Activated T-helper 1 cell treated with anti-CD3 and anti-CD28 coated beads, Interleukin-2, amount 50 U/mL, for 16 hours (primary cell): ENCODE results near the gene REXO1.

Experiments used
- DNase-seq, 2 donors: peaks; one replicate each; pipeline ENCODE4 v3.0.0-alpha.2; 2020; ENCODE audit warnings: low read depth in 1 of 2, low spot score in 1 of 2

Gene REXO1

DNA sequence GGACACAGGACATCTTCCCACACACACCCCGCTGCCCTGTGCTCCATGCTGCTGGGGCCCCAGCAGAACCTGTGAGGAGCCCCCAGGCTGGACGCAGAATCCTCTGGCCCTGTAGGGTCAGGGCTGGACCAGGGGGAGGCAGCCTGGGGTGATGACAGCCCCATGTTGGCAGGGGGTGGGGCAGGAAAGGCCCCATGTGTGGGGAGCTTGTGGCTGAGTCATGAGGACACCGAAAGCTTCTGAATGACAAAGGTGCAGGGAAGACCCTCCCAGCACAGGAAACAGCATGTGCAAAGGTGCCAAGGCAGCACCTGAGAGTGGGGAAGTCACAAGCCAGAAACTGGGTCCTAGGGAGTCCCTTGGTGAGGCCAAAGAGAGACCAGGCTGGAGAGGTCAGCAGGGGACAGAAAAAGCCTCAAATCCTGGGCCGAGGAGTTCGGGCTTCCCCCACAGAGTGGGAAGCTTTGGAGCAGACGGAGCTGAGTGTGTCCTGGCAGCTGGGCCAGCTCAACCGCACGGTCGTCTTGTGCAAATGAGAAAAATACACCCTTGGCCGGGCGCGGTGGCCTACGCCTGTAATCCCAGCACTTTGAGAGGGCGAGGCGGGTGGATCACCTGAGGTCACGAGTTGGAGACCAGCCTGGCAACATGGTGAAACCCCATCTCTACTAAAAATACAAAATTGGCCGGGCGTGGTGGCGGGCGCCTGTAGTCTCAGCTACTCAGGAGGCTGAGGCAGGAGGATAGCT lies 53.7 kb downstream of the REXO1 start:
- DNase-seq = no peak

DNA sequence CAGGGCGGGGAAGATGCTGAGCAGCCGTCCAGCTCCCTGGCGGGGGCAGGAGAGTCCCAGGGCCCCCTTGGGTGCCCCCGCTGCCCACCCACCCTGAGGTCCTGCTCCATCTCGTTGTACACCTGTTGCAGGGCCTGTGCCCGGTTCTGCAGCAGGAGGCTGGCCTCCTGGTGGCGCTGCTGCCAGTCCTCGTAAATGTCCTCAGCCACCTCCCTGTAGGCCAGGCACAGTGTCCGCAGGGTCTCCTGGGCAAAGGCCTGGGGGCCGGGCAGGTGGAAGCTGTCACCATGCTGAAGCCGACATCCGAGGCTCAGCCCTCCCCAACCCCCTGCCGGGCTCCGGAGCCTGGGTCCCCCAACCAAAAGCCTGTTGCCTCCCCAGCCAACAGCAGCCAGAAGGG lies 56.4 kb downstream of the REXO1 start:
- DNase-seq = no peak

DNA sequence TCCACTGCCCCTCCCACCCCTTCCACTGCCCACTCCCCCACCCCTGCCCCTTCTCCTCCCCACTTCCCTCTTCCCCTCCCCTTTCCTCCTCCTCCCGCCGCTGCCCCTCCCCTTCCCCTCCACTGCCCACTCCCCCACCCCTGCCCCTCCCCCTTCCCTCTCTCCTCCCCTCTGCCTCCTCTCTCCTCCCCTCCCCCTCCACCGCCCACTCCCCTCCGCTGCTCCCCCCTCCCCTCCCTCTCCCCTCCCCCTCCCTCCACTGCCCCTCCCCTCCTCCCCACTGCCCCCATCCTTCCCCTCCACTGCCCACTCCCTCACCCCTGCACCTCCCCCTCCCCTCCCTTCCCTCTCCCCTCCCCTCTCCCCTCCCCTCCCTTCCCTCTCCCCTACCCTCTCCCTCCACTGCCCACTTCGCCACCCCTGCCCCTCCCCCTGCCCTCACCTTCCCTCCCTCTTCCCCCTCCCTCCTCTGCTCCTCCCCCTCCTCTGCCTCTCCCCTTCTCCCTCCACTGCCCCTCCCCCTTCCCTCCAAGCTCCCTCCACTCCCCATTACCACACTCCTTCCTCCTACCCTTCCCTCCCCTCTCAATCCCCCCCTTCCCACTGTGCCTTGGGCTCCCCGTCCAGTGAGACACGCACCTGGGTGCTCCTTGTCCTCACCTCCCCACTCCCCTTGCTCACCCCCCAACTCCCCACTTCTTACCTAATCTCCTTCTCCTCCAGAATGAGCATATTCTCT lies 58.1 kb downstream of the REXO1 start:
- no peak for DNase-seq

DNA sequence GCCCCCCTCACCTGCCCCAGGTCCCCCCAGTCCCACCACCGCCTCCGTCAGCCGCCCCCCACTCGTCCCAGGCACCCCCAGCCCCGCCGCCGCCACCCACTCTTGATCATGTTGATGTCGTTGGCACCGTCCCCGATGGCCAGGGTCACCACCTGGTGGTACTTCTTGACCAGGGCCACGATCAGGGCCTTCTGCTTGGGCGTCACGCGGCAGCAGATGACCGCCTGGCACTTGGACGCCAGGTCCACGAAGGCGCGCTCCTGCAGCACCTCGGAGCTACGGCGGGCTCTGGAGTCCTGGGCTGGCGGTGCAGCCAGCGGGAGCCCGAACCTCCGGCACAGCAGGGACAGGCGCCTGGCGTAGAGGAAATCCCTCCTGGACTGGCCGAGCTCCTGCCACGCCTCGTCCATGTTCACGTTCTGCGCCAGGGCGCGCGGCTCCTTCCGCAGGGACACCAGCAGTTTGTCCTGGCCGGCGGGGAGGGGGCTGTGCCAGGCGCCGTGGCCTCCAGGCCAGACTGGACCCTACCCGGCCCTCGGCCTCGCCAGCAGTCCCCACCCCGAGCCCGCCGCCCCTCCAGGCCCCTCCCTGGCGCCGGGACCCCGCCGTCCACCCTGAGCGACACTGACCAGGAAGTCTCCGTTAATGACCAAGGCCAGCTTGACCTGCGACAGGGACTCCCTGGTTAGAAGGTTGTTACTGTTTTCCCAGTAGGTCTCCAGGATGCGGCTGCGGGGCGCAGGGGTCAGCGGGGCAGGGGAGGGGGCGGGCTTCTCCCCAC lies 58.8 kb downstream of the REXO1 start:
- no peak for DNase-seq

DNA sequence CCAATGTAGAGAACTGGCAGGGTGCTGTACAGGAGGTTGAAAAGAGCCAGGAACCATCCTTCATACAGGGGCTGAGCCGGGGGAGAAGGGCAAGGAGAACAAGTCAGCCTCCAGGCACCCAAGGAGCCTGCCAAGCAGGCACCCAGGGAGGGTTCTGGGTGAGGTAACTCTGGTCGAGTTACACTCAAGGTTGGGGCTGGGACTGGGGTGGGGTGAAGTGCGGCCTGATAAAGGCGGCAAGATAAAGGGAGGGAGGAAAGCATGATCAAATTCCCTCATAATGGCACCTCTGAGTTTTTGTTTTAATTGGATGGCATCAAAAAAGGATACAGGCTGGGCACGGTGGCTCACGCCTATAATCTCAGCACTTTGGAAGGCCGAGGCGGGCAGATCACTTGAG lies 61.2 kb downstream of the REXO1 start:
- DNase-seq = no peak

DNA sequence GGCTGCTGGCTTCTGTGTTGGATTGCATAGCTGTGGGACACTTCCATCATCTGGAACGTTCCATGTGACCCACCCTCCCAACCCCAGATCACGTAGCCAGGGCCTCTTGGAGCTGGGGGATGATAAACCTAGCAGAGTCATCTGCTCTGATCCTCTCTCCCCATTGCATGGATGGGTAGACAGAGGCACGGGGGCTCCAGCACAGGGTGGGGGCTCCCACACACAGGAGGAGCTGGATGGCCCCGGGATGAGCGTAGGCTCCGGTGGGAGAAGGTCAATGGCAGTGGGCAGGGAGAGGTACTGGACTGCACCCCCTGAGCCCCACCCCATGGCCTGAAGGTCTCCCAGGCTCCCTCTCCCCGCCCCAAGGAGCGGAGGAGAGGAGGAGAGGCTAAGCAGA lies 61.6 kb downstream of the REXO1 start:
- no peak for DNase-seq

DNA sequence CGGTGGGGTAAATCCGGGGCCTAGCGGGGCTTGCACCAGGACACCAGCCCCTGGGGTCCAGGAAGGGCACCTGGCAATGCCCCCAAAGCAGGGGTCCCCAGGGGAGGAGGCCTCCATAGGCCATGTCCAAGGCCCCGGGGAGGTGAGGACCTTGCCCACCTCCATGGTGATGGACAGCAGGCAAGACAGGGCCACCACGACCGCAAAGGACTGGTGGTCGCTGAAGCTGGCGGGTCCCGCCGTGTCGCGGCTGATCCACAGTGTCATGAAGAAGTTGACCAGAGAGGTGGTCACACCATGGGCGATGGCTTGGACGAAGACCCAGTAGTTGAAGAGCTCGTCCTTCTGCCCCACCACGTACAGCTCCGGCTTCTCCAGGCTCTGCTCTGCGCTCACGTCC lies 63.0 kb downstream of the REXO1 start:
- no peak for DNase-seq

DNA sequence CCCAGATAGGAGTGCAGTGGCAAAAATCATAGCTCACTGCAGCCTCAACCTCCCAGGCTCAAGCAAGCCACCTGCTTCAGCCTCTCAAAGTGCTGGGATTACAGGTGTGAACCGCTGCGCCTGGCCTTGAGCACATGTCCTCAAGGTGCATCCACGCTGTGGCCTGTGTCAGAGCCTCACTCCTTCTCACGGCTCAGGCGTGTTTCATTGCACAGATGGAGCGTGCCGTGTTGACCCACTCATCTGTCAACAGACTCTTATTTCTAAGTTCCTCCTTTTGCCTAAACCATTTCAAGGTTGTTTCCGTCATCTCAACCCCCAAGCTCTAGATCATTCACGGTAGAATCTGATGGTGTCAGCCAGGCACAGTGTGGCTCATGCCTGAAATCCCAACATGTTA lies 64.4 kb downstream of the REXO1 start:
- DNase-seq = no peak

DNA sequence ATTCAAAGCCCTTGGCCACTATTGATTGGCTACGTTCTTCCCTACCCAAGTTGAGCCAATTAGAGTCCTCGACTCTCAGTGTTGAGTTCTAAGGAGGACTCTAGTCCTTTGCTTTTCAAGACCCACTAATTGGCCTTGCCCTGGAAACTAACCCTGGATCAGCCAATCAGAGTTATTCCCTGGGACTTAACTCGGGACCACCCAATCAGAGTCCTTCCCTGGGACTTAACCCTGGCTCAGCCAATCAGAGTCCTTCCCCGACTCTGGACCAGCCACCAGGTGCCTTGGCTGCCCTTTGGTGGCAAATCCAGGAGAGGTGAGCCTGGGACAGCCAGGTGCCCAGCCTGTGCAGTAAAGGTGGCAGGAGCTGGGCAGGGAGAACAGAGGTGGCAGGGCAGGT lies 64.9 kb downstream of the REXO1 start:
- DNase-seq = no peak

DNA sequence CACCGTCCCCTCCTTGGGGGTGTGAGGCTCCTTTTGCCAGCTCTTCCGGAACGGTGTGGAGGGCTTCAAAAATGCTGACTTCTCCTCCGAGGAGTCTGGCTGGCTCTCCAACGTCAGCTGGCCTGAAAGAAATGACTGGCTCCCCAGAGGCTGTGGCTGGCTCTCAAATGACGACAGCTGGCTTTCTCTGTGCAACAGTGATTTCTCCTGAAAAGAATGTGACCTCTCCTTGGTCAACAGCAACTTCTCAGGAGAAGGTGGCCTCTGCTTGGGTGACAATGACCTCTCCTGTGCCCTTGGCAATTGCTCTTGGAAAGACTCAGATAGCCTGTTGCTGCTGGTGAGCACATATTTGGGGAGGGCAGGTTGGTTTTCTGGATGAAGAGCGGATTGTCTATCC lies 65.8 kb downstream of the REXO1 start:
- DNase-seq = no peak

DNA sequence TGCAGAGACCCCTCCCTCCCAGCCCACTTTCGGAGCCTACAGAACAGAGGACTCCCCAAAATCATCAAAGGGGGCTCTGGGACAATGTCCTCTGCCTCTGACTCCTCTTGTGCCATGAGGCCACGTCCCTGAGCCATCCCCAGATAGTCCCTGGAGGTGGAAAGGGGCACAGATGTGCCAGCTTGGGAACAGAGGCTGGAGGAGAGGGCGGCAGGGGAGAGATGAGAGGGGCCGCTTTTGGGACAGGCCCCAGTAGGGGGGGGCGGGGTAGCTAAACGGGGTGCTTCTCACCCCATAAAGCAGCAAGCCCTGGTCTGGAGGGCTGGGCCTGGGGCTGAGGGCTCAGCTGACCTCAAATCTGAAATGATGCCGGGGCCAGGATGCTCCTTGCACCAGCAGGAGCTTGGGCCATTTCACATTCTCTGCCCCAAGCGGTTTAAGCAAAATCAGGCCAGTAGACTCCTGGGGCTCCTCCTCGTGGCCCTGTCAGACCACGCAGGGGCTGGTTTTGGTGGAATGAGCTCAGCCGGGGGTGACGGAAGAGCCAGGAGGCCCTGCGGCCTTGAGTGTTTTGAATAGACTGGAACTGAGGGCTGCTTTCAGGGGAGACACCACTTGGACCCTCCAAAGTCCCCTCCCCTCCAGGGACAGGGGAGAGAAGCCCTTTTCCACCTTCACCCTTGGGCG lies 67.9 kb downstream of the REXO1 start:
- no peak for DNase-seq

DNA sequence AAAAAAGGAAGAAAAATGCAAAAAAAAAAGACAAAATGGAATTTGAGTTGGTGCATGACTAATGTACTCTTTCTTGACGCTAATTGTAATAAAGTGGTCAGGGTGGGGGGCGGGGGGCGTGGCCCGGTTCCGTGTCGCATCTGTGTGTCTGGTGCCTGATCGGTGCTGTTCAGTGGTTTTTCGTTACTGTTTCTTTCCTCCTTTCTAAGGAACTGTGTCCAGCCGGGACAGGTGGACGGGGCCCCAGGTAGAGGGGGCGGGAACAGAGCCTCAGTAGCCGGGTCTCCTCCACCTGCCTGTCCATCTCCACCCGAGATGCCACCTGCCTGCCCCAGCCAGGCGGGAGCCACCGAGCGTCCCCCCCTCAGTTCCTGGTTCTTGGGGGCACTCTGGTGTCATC lies 68.7 kb downstream of the REXO1 start:
- no peak for DNase-seq

DNA sequence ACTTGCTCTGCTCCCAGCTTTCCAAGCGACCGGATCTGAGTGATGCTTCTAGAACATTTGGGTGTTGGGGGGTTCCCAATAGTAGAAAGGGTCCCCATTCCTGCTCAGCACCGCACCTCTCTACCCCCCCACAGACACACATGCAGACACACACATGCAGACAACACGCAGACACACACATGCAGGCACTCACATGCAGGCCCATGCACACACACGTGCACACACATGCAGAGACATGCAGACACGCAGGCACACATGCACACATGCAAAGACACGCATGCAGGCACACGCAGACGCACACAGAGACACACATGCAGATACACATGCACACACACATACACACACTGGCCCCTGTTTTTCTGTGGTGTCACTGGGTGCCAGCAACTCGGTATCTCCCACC lies 71.1 kb downstream of the REXO1 start:
- DNase-seq = no peak

DNA sequence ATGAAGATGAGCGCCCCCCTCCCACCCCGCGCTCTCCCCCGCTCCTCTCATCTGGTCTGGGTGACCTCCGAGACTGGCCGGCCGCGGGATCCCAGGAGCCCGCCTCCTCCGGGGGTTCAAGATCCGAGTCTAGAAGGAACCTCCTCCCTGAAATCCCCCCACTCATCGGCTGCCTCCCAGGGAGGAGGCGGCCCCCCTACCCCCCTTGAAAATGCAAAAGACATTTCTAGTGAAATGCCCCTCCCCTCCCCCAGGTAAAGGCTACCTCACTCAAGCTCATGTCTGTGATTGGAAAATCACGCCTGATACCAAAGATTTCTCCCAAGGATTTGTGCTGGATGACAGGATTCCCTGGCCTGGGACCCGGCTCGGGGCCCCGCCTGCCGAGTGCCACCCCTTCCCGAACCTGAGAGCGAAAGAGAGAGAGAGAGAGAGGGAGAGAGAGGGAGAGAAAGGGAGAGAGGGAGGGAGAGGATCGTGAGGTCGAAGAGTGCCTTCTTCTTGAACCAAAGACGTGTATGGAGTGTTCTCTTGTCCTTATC lies 71.6 kb downstream of the REXO1 start:
- DNase-seq = no peak

DNA sequence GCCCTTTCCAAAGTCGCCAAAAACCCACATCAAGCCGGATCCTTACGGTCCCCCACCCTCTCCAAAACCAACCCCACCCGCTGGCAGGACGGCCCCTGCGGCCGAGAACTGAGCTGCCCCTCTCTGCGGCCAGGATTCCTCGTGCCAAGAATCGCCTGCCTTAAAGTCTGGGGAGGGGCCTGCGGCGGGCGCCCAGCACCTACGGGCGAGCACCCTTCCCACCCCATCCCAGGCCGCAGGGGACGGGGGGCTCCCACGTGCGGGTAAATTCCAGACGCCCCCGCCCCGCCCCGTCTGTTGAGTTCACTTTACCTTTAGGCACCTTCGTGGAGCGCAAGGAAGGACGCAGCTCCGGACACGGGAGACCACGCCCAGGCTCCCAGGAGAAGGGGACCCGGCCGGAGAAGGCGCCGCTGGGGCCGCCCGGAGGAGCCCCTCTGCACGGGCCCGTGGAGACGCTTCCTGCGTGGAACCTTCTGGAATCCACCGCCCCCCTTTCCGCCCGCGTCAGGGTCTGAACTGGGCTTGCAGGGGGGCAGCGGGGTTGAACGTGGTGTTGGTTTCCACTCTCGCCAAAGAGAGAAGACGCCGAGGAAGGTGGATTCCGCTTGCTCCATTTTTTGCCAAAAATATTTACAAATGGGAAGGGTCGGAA lies 72.2 kb downstream of the REXO1 start:
- DNase-seq = no peak

DNA sequence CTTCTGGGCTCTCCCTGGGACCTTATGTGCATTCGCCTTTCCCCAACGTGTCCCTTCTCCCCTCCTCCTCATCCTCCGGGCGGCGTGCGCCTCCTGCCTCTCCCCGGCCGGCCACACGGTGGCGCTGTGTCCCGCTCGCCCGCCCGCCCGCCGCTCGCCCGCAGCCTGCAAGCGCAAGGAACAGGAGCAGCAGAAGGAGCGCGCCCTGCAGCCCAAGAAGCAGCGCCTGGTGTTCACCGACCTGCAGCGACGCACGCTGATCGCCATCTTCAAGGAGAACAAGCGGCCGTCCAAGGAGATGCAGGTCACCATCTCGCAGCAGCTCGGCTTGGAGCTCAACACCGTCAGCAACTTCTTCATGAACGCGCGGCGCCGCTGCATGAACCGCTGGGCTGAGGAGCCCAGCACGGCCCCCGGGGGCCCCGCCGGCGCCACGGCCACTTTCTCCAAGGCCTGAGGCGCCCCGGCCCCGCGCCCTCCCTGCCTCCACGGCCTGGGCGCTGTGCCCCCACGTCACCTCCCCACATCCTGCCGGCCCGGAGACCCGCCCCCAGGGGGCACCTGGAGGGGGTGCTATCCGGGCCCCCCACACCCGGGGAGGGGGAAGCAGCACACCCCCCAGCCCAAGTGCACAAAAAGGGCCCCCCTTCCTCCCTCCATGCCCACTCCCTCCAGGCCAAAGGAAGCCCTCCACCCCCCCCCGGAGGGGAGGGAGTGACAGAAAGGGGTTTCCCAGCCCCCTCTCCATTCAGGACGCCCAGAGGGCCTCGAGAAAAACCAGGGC lies 73.1 kb downstream of the REXO1 start:
- DNase-seq = no peak

DNA sequence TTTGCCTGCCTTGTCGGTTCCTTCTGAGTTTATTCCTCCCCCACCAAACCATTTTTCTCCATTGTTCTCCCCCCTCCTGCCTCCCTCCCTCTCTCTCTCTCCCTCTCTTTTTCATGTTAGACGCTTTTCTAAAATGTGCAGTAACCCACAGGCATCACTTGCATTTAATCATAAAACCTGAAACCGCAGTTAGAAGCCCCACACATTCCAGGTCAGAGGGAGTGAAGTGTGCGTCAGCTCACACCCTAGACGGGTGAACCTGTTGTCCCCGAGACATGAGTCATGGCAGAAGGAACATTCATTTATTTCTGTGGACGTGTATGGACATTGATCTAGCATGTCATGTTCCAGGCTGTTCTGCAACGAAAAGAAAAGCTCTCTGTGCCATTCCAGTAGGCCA lies 75.1 kb downstream of the REXO1 start:
- no peak for DNase-seq

DNA sequence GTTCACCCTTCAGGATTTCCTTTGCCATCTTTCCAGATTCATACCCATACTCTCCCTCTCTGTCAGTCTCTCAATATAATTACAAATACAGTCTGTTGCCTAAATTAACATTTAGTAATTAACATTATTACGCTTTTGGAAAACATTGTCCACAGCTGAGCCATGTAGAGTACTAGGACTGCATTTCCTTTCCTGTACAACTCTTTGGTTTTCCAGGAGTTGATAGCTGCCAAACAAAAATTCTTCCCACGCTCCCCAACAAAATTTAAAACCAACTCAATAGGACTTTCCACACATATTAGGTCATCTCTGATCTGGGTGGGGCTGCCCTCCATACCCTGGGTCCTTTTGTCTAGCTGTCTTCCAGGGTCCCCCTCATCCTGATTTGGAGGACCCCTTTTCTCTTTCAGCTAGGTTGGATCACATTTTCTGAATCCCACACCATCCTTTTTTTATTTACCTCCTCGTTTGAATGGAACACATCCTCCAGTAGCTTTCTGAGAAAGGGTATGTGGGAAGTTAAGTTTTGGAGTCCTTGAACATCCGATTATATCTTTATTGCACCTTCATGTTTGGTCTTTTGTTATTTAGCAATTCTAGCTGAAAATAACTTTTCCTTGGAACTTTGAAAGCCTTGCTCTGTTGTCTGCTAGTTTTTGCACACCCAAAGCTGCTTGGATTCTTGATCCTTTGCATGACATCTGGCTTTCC lies 77.3 kb downstream of the REXO1 start:
- DNase-seq = no peak

DNA sequence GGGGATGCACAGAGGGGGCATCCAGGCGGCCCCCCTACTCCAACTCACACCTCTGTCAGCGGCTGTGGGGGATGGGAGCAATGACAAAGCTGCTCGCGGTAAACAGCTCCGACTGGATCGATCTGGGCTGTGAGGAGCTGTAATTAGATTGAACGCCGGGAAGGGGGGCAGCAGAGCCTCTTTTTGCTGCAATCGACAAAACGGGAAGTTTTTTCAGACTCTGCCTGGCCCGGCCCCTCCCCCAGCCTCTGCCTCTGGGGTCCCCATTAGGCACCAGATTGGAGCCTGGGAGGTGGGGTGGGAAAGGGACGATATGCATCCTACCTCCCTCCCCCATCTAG lies 78.7 kb downstream of the REXO1 start:
- no peak for DNase-seq
